ENCODE results near the gene FBXO33. TPM values are rescaled to one million over a fixed set of nuclear protein-coding genes. Genes with fewer than 3 reads are reported as not detected.

The FBXO33 gene
- total RNA-seq, 1 donor from 2014 or later = 10.5 TPM

- peaks cover 16% of the 10 kb centered on the region for H3K36me3 Mint-ChIP-seq
- DNase-seq (ENCODE audit: low spot score in 2 of 2, unreplicated experiment in 2 of 2) = no peak
- peaks cover 3% of the 10 kb centered on the region for H3K9me3 Mint-ChIP-seq
- no peak overlapping the region for H3K4me3 Mint-ChIP-seq
- H3K27me3 Mint-ChIP-seq (ENCODE audit: low read depth) = no peaks in the 10 kb centered on the region
- H3K27ac Mint-ChIP-seq = no peak overlapping the region
- peaks cover 6% of the 10 kb centered on the region for H3K4me1 Mint-ChIP-seq
- TF ChIP-seq, protein P1, sequence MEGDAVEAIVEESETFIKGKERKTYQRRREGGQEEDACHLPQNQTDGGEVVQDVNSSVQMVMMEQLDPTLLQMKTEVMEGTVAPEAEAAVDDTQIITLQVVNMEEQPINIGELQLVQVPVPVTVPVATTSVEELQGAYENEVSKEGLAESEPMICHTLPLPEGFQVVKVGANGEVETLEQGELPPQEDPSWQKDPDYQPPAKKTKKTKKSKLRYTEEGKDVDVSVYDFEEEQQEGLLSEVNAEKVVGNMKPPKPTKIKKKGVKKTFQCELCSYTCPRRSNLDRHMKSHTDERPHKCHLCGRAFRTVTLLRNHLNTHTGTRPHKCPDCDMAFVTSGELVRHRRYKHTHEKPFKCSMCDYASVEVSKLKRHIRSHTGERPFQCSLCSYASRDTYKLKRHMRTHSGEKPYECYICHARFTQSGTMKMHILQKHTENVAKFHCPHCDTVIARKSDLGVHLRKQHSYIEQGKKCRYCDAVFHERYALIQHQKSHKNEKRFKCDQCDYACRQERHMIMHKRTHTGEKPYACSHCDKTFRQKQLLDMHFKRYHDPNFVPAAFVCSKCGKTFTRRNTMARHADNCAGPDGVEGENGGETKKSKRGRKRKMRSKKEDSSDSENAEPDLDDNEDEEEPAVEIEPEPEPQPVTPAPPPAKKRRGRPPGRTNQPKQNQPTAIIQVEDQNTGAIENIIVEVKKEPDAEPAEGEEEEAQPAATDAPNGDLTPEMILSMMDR (IDR thresholded peaks at IDR 0.05; ENCODE audit: unreplicated experiment) = no peak
Measured at GRCh38 chr14:39395555-39396254, 36.5 kb downstream of the FBXO33 start.

DNA sequence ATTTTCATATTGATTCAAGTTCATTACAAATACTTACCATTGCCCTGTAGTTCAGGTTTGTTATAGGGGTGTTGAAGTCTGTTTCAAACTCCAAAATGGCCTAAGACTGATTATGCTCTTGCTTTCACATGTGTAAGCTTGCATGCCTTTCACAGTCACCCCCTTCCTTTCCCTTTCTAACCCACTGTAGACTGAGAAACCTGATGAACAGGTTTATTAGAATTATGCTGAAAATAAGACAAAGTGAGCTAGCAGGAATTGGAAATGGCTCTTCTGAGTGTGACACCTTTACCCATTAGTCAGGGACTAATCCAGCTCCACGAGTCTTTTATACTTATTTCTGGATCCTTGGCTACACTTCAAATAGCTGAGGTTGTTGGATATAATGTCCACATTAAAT, 38.9 kb downstream of the FBXO33 start:
- peaks cover 3% of the 10 kb centered on the region for H3K9me3 Mint-ChIP-seq
- peaks cover 23% of the 10 kb centered on the region for H3K4me1 Mint-ChIP-seq
- peak overlapping the region; percentile 30 for H3K27ac Mint-ChIP-seq
- no peaks in the 10 kb centered on the region for H3K27me3 Mint-ChIP-seq (ENCODE audit: low read depth)
- TF ChIP-seq, protein P1 (IDR thresholded peaks at IDR 0.05; ENCODE audit: unreplicated experiment) = no peak
- no peak overlapping the region for H3K4me3 Mint-ChIP-seq
- DNase-seq (ENCODE audit: low spot score in 2 of 2, unreplicated experiment in 2 of 2) = no peak
- peaks cover 9% of the 10 kb centered on the region for H3K36me3 Mint-ChIP-seq

- no peaks in the 10 kb centered on the region for H3K27me3 Mint-ChIP-seq (ENCODE audit: low read depth)
Measured at GRCh38 chr14:39384177-39384576, 48.1 kb downstream of the FBXO33 start.

DNA sequence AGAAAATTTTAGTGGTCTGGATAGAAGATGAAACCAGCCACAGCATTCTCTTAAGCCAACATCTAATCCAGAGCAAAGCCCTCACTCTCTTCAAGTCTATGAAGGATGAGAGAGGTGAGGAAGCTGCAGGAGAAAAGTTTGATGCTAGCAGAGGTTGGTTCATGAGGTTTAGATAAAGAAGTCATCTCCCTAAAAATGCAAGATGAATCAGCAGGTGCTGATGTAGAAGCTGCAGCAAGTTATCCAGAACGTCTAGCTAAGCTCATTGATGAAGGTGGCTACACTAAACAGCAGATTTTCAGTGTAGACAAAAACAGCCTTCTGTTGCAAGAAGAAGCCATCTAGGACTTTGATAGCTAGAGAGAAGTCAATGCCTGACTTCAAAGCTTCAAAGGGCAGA, 48.5 kb downstream of the FBXO33 start:
- no peak for DNase-seq (ENCODE audit: low spot score in 2 of 2, unreplicated experiment in 2 of 2)
- no peaks in the 10 kb centered on the region for H3K27me3 Mint-ChIP-seq (ENCODE audit: low read depth)
- no peaks in the 10 kb centered on the region for H3K9me3 Mint-ChIP-seq
- peaks cover under 1% of the 10 kb centered on the region for H3K4me1 Mint-ChIP-seq
- TF ChIP-seq, protein P1 (IDR thresholded peaks at IDR 0.05; ENCODE audit: unreplicated experiment) = no peak
- no peak overlapping the region for H3K27ac Mint-ChIP-seq
- peaks cover 7% of the 10 kb centered on the region for H3K36me3 Mint-ChIP-seq
- no peak overlapping the region for H3K4me3 Mint-ChIP-seq

More at GRCh38 chr14:39384177-39384576, 48.1 kb downstream of the FBXO33 start:
- no peak for DNase-seq (ENCODE audit: low spot score in 2 of 2, unreplicated experiment in 2 of 2)
- Mint-ChIP-seq H3K36me3 (peaks cover 7% of the 10 kb centered on the region), H3K4me1 (peaks cover 5% of the 10 kb centered on the region), H3K27ac (no peak overlapping the region), H3K9me3 (no peaks in the 10 kb centered on the region), H3K4me3 (no peak overlapping the region)
- TF ChIP-seq, protein P1 (IDR thresholded peaks at IDR 0.05; ENCODE audit: unreplicated experiment) = no peak

GRCh38 chr14:39383026-39383660, 49.1 kb downstream of the FBXO33 start:
- H3K9me3 Mint-ChIP-seq = no peaks in the 10 kb centered on the region
- TF ChIP-seq, protein P1 (IDR thresholded peaks at IDR 0.05; ENCODE audit: unreplicated experiment) = no peak
- no peak overlapping the region for H3K4me3 Mint-ChIP-seq
- no peaks in the 10 kb centered on the region for H3K27me3 Mint-ChIP-seq (ENCODE audit: low read depth)
- no peak overlapping the region for H3K27ac Mint-ChIP-seq
- H3K4me1 Mint-ChIP-seq = no peaks in the 10 kb centered on the region
- DNase-seq (ENCODE audit: low spot score in 2 of 2, unreplicated experiment in 2 of 2) = no peak
- peaks cover 7% of the 10 kb centered on the region for H3K36me3 Mint-ChIP-seq
